ENCODE results near the gene LPIN3. TPM values are rescaled to one million over a fixed set of nuclear protein-coding genes. Genes with fewer than 3 reads are reported as not detected.

The LPIN3 gene
- total RNA-seq, 4 donors from 2014 or later: 5.5 to 16.6 (median 9.1) TPM

DNA sequence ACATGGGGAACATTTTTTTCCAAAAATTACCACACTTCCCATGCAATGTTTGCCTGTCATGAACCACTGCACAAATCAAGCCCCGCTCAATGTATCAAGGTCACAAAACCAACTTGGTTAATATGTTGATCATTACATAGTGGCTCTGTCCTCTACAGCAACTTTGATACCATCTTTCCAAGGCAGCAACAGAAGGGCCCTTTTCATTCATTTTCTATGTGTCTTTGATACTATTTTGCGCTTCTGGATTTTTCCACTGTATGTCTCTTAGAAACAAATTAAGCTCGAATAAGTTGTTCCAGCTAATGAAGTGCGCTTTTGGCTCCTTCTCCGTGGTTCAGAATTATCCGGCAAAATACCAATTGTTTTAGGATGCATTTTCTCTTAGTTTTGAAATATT, 24.6 kb upstream of the LPIN3 start:
- peaks cover 0 to 9% of the 10 kb centered on the region in 2 donors for H3K36me3 ChIP-seq
- peak overlapping the region; percentile 79 to 87 for H3K4me3 ChIP-seq
- H3K27me3 ChIP-seq: no peaks in the 10 kb centered on the region
- no peak for TF ChIP-seq EP300 (IDR thresholded peaks at IDR 0.05)
- H3K9me3 ChIP-seq: no peaks in the 10 kb centered on the region
- H3K4me1 ChIP-seq: peaks cover 9 to 58% (median 14%) of the 10 kb centered on the region in 3 donors
- no peak for ATAC-seq
- 29 to 33% methylated on average over 6 of the region's 6 CpGs for WGBS, 2 donors (ENCODE audit: low coverage in 1 of 2)
- H3K27ac ChIP-seq: peak overlapping the region; percentile 92 to 96 (median 95)

DNA sequence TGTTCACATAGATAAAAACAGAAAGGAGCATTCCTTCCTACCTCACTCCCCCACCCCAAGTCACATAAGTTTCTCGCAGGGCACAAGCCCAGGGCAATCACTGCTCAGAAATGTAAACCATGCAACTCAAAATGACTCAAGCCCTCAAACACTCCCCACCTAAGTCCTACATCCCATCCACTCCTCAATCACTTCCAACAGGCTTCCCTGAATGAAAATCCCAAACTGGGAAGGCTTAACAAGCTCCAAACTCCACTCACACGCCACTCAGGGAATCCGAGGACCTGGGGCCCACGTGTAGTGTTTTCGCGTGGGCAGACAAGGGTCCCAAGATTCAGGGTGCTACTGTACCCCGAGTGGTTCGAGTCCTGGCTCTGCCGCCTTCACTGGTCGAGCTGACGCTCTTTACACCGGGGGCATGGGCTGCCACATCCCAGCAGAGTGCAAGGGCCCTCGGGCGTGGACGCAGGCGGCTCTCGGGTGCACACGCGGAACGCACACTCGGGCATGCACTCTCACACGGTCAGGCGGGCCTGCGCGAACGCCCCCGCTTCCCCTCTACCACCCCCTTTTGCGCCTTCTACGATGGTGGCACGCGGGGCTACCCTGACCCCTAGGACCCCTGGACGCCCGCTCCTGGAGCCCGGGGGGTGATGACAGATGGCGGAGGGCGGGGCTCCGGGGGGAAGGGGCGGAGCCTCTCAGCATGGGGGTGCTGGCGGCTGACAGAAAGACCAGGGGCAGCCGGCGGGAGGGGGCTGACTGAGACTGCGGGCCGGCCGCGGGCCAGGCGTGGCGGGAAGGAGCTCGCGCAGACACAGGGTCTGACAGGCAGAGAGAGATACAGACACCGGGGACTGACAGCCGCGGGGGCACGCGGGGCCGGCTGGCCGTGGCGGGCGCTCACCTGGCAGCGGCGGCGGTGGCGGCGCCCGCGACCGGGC, 23.7 kb upstream of the LPIN3 start:
- WGBS, 2 donors (ENCODE audit: low coverage in 1 of 2): 0 to 13% methylated on average over 1 of the region's 66 CpGs
- ATAC-seq: peak; percentile 73
- H3K9me3 ChIP-seq: no peaks in the 10 kb centered on the region
- H3K27me3 ChIP-seq: no peaks in the 10 kb centered on the region
- H3K27ac ChIP-seq: peak overlapping the region; percentile 92 to 96 (median 95)
- TF ChIP-seq POLR2A (IDR thresholded peaks at IDR 0.05) (peak in 1 of 2 donors; percentile 21), POLR2AphosphoS5 (IDR thresholded peaks at IDR 0.05) (peak; percentile 61), EP300 (IDR thresholded peaks at IDR 0.05) (no peak)
- TF ChIP-seq, protein P1, sequence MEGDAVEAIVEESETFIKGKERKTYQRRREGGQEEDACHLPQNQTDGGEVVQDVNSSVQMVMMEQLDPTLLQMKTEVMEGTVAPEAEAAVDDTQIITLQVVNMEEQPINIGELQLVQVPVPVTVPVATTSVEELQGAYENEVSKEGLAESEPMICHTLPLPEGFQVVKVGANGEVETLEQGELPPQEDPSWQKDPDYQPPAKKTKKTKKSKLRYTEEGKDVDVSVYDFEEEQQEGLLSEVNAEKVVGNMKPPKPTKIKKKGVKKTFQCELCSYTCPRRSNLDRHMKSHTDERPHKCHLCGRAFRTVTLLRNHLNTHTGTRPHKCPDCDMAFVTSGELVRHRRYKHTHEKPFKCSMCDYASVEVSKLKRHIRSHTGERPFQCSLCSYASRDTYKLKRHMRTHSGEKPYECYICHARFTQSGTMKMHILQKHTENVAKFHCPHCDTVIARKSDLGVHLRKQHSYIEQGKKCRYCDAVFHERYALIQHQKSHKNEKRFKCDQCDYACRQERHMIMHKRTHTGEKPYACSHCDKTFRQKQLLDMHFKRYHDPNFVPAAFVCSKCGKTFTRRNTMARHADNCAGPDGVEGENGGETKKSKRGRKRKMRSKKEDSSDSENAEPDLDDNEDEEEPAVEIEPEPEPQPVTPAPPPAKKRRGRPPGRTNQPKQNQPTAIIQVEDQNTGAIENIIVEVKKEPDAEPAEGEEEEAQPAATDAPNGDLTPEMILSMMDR (IDR thresholded peaks at IDR 0.05): no peak
- H3K36me3 ChIP-seq: peaks cover 0 to 8% of the 10 kb centered on the region in 2 donors
- H3K4me1 ChIP-seq: peaks cover 9 to 50% (median 14%) of the 10 kb centered on the region in 3 donors
- peak overlapping the region; percentile 79 to 87 for H3K4me3 ChIP-seq

DNA sequence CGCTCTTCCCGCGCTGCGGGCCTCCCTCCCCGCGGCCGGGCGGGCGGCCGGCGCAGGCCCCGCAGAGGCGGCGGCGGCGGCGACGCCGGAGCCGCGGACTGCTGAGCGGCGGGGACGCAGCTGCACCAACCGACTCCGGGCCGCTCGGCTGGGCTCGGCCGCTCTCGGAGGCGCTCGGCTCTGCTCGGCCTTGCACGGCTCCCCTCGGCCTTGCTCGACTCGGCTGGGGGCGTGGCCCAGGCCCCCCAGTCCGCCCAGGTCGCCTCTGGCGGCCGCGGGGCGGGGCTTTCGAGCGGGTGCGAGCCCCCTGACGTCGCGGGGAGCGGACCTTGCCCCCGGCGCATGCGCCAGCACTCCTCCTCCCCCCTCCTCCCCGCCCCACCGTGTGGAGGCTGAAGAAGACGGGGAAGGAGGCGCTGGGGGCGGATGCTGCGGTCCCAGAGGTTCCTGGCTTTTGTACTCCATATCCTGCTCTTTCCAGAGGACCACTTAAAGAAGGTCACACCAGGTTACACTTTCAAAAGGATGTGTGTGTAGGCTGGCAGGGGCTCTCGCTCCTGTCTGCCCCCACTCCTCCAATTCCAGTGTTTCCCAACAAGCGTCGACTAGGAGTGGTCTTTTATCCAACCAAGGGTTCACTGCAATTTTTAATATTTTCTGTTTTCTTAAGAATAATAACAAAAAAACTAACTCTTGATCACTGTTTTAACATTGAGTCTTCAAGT, 22.9 kb upstream of the LPIN3 start, which contains the start of gene ZHX3:
Gene ZHX3 (minus strand): TSS at position 186 of the 725 bp plus-strand sequence. CDS start 112,815 bp downstream, outside the sequence.
- no peaks in the 10 kb centered on the region for H3K36me3 ChIP-seq
- ATAC-seq: peak; percentile 96
- H3K4me1 ChIP-seq: peaks cover 9 to 41% (median 14%) of the 10 kb centered on the region in 3 donors
- peak within 1 kb of the TSS; percentile 92 to 96 (median 95) for H3K27ac ChIP-seq
- whole genome bisulfite sequencing, 2 donors (ENCODE audit: low coverage in 1 of 2): 4 to 7% methylated on average over 3 to 5 of the region's 64 CpGs
- TF ChIP-seq, protein P1 (IDR thresholded peaks at IDR 0.05): no peak
- TF ChIP-seq POLR2AphosphoS5 (IDR thresholded peaks at IDR 0.05) (peak; percentile 78), POLR2A (IDR thresholded peaks at IDR 0.05) (peak; percentile 64 to 85)
- no peaks in the 10 kb centered on the region for H3K27me3 ChIP-seq
- H3K4me3 ChIP-seq: peak within 1 kb of the TSS; percentile 79 to 87
- H3K9me3 ChIP-seq: no peaks in the 10 kb centered on the region

DNA sequence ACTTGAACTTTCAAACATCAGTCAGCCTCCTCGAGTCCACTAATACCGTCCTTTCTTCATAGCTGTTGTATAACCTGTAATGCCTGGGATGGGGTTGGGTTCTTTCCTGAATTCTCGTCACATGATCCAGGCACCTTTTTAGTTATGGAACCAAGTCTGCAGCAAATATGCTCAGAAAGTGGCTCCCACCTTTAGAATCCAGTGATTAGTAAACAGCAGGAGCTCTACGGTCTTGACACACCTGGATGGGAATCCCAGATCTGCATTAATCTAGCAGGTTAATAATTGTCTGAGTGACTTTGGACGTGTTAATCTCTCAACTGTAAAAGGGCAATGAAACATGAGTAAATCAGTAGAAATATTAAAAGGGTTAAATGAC, 22.4 kb upstream of the LPIN3 start:
- 35 to 50% methylated on average over 4 to 5 of the region's 5 CpGs for WGBS, 2 donors (ENCODE audit: low coverage in 1 of 2)

DNA sequence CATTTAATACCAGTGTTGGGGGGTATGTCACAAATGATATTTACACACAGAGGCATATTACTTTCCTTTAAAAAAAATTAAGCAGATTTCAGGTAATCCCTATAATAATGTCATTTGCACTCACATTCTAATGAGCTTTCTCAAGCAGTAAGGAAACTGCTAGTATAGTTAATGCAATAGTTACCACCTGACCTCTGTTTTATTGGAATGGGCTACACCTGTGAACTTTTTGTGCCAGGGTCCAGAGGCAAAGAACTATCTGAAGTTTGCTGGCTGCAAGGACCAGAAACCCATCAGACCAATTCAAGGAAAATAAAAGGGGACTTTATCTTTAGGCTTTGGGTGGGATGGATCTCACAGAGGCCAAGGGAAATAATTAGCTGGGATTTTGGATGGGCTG, 20.2 kb upstream of the LPIN3 start:
- no peak for TF ChIP-seq POLR2A (IDR thresholded peaks at IDR 0.05)
- TF ChIP-seq, protein P1 (IDR thresholded peaks at IDR 0.05): no peak
- no peak for TF ChIP-seq POLR2AphosphoS5 (IDR thresholded peaks at IDR 0.05)
- no peak for TF ChIP-seq EP300 (IDR thresholded peaks at IDR 0.05)
- Histone ChIP-seq H3K4me1 (peaks cover 0 to 15% (median 3%) of the 10 kb centered on the region in 3 donors), H3K36me3 (no peaks in the 10 kb centered on the region), H3K4me3 (no peak overlapping the region), H3K27me3 (no peaks in the 10 kb centered on the region), H3K9me3 (no peaks in the 10 kb centered on the region), H3K27ac (no peak overlapping the region)
- no peak for ATAC-seq

More for the DNA sequence above, 22.4 kb upstream of the LPIN3 start:
- Histone ChIP-seq H3K27ac (peak overlapping the region; percentile 52 to 96 (median 95)), H3K4me3 (peak overlapping the region; percentile 79 to 87), H3K36me3 (no peaks in the 10 kb centered on the region), H3K4me1 (peaks cover 9 to 37% (median 14%) of the 10 kb centered on the region in 3 donors), H3K9me3 (no peaks in the 10 kb centered on the region), H3K27me3 (no peaks in the 10 kb centered on the region)
- ATAC-seq: no peak
- TF ChIP-seq, protein P1 (IDR thresholded peaks at IDR 0.05): no peak
- TF ChIP-seq EP300 (IDR thresholded peaks at IDR 0.05): no peak
- no peak for TF ChIP-seq POLR2A (IDR thresholded peaks at IDR 0.05)
- TF ChIP-seq POLR2AphosphoS5 (IDR thresholded peaks at IDR 0.05): no peak
